Keratinocyte (primary cell): ENCODE measurements around the gene PGAP1.

Experiments used
- EZH2 ChIP-seq: IDR thresholded peaks from one replicate; pipeline ENCODE4 v1.6.1; 2012; ENCODE audit warnings: inconsistent platforms, mild to moderate bottlenecking, low read length, moderate library complexity
- TF ChIP-seq, protein P1 (sequence below), 3 experiments: IDR thresholded peaks in 1 of 3; conservative IDR thresholded peaks in 1 of 3; optimal IDR thresholded peaks in 1 of 3; 2 replicates in 2 of 3; 3 replicates in 1 of 3; pipeline versions ENCODE3 to v1.5.1; 2011; ENCODE audit warnings: low read length in 3 of 3, mild to moderate bottlenecking in 3 of 3, moderate library complexity in 2 of 3, control low read depth in 1 of 3, inconsistent platforms in 1 of 3; ENCODE audit not compliant: insufficient read depth in 2 of 3; ENCODE audit errors: extremely low read depth in 1 of 3

DNA sequence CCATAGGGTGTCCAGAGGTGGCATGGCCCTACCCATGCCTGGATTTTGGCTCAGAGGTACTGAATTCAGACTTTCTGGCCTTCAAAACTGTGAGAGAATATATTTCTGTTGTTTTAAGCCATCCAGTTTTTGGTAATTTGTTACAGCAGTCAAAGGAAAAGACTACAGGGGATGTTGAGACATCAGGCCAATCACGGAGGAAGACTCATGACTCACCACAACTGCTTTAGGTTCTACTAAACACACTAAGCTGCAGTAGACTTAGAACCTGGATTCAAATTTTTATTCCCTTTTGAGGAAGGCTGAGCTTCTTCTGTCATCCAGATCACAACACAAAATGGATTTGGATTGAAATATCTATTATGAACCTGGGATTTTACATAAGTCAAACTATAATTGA, 105.3 kb downstream of the PGAP1 start:
- TF ChIP-seq, protein P1, sequence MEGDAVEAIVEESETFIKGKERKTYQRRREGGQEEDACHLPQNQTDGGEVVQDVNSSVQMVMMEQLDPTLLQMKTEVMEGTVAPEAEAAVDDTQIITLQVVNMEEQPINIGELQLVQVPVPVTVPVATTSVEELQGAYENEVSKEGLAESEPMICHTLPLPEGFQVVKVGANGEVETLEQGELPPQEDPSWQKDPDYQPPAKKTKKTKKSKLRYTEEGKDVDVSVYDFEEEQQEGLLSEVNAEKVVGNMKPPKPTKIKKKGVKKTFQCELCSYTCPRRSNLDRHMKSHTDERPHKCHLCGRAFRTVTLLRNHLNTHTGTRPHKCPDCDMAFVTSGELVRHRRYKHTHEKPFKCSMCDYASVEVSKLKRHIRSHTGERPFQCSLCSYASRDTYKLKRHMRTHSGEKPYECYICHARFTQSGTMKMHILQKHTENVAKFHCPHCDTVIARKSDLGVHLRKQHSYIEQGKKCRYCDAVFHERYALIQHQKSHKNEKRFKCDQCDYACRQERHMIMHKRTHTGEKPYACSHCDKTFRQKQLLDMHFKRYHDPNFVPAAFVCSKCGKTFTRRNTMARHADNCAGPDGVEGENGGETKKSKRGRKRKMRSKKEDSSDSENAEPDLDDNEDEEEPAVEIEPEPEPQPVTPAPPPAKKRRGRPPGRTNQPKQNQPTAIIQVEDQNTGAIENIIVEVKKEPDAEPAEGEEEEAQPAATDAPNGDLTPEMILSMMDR (optimal IDR thresholded peaks at IDR 0.05 in 1 of 3, IDR thresholded peaks at IDR 0.05 in 1 of 3, conservative IDR thresholded peaks at IDR 0.05 in 1 of 3; ENCODE audit: extremely low read depth in 1 of 3, insufficient read depth in 2 of 3, low read length in 3 of 3): no peak
- TF ChIP-seq EZH2: no peak
